Renal cortex interstitium (tissue), 15 donors: Measurements from ENCODE around the gene HCFC1. TPM values are rescaled to one million over a fixed set of nuclear protein-coding genes. Genes with fewer than 3 reads are reported as not detected.

Source experiments
- DNase-seq, 11 donors: peaks; one replicate each; pipeline ENCODE4 v3.0.0-alpha.2; 2013; ENCODE audit warnings: low read depth in 9 of 11, low spot score in 4 of 11; ENCODE audit errors: extremely low read depth in 1 of 11
- long read RNA-seq, 16 experiments: transcript quantifications; one replicate each; lab custom pipeline, GENCODE V29; 2026
- polyA plus RNA-seq, 3 donors: library from polyadenylated mRNA; unstranded; fragments of 120-200 nt; gene quantifications; one replicate each; pipeline ENCODE4 v1.2.1, GENCODE V29; 2013; ENCODE audit not compliant: insufficient read length in 3 of 3

Gene HCFC1
- polyA plus RNA-seq, result 10 to 100 TPM; 40.8 to 52.0 (median 45.7) TPM
- long read RNA-seq, donor 1, partial matches to known transcripts, result 6 of 6 reads
- long read RNA-seq, donor 1, other reads (novel, unspliced or antisense), result 0 of 6 reads
- long read RNA-seq, donor 2, partial matches to known transcripts, result 5 of 5 reads
- long read RNA-seq, donor 2, other reads (novel, unspliced or antisense), result 0 of 5 reads
- long read RNA-seq, donor 3, result 0 reads
- long read RNA-seq, donor 4, result 0 reads
- long read RNA-seq, donor 5, full-length matches to known transcripts, result 1 of 15 reads
- long read RNA-seq, donor 5, partial matches to known transcripts, result 14 of 15 reads
- long read RNA-seq, donor 5, other reads (novel, unspliced or antisense), result 0 of 15 reads
- long read RNA-seq, donor 6, partial matches to known transcripts, result 23 of 23 reads
- long read RNA-seq, donor 6, other reads (novel, unspliced or antisense), result 0 of 23 reads
- long read RNA-seq, donor 7, partial matches to known transcripts, result 5 of 5 reads
- long read RNA-seq, donor 7, other reads (novel, unspliced or antisense), result 0 of 5 reads
- long read RNA-seq, donor 8, full-length matches to known transcripts, result 1 of 1 reads
- long read RNA-seq, donor 8, partial matches to known transcripts, result 0 of 1 reads
- long read RNA-seq, donor 8, other reads (novel, unspliced or antisense), result 0 of 1 reads
- long read RNA-seq, donor 9, result 0 reads
- long read RNA-seq, donor 10, result 0 reads
- long read RNA-seq, donor 11, result 0 reads
- long read RNA-seq, donor 12, result 0 reads
- long read RNA-seq, donor 13, partial matches to known transcripts, result 7 of 8 reads
- long read RNA-seq, donor 13, other reads (novel, unspliced or antisense), result 0 of 8 reads
- long read RNA-seq, donor 14, result 0 reads
- long read RNA-seq, donor 15, result 0 reads
- long read RNA-seq, donor 16, partial matches to known transcripts, result 22 of 22 reads
- long read RNA-seq, donor 16, other reads (novel, unspliced or antisense), result 0 of 22 reads

GRCh38 chrX:153971450-153972367 lies at the start of gene HCFC1:
HCFC1 (minus strand) TSS chrX:153971818; CDS start chrX:153970840, 978 bp downstream.
- peak in 9 of 11 donors; percentile 66 to 93 (median 89) for DNase-seq

GRCh38 chrX:154021131-154021611 lies 49.6 kb upstream of the HCFC1 start:
- no peak for DNase-seq

GRCh38 chrX:154020536-154021115 lies 49.0 kb upstream of the HCFC1 start:
- DNase-seq, result no peak

GRCh38 chrX:154019633-154020528 lies 48.3 kb upstream of the HCFC1 start, which contains the start of gene IRAK1:
IRAK1 (minus strand) TSS chrX:154019902; CDS start chrX:154019812, 90 bp downstream.
- DNase-seq, result no peak

GRCh38 chrX:154019061-154019621 lies 47.5 kb upstream of the HCFC1 start:
- no peak for DNase-seq

- no peak for DNase-seq
Observed at GRCh38 chrX:154018518-154019060, 47.0 kb upstream of the HCFC1 start.

- DNase-seq, result no peak
Observed at GRCh38 chrX:154017766-154018517, 46.3 kb upstream of the HCFC1 start.

GRCh38 chrX:154016366-154017076 lies 44.9 kb upstream of the HCFC1 start:
- no peak for DNase-seq

- no peak for DNase-seq
Observed at GRCh38 chrX:154015581-154016264, 44.1 kb upstream of the HCFC1 start.

- no peak for DNase-seq
Observed at GRCh38 chrX:154014429-154015380, 43.1 kb upstream of the HCFC1 start.

- DNase-seq, result no peak
Observed at GRCh38 chrX:154013614-154014360, 42.2 kb upstream of the HCFC1 start.

GRCh38 chrX:154013001-154013421 lies 41.4 kb upstream of the HCFC1 start:
- no peak for DNase-seq
